Upper lobe of left lung (tissue), 4 donors: Measurements from ENCODE around the gene MGMT.

Experiments used
- POLR2A ChIP-seq, 4 donors: fragments of 450-650 bp; IDR thresholded peaks; one replicate each; pipeline ENCODE4 v1.5.1; 2016 to 2017; ENCODE audit warnings: antibody characterized with exemption in 4 of 4, mild to moderate bottlenecking in 2 of 4
- POLR2AphosphoS5 ChIP-seq, 2 donors: sonication (generic); formaldehyde crosslinking; IDR thresholded peaks; one replicate each; pipeline ENCODE4 v1.5.1; 2017; ENCODE audit warnings: antibody characterized with exemption in 2 of 2
- TF ChIP-seq, protein P1 (sequence below), 6 experiments: fragments of 450-650 bp in 4 of 6; fragments of 200-600 bp in 2 of 6; sonication (generic) in 2 of 6; IDR thresholded peaks; one replicate each; pipeline ENCODE4 v1.5.1; 2016 to 2019; ENCODE audit warnings: antibody characterized with exemption in 6 of 6

DNA sequence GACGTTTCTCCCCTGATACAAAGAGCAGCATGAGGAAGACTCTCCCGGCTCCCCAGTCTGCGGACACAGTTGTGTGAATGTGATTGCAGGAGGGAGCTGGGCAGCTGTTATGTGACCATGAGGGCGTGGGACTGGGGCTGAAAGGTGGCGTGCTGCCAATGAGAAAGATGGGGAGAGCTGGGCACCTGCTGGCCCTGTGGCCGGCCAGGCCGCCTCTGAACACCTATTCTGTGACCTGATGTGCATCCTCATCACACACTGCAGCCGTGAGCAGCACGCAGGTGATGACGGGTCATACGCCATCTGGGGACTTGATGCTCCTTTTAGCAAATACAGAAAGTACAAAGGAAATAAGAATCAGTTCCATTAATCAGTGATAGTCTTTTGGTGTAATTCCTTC is 86.9 kb downstream of the MGMT start:
- TF ChIP-seq POLR2A (IDR thresholded peaks at IDR 0.05) (no peak), POLR2AphosphoS5 (IDR thresholded peaks at IDR 0.05) (no peak)
- TF ChIP-seq, protein P1, sequence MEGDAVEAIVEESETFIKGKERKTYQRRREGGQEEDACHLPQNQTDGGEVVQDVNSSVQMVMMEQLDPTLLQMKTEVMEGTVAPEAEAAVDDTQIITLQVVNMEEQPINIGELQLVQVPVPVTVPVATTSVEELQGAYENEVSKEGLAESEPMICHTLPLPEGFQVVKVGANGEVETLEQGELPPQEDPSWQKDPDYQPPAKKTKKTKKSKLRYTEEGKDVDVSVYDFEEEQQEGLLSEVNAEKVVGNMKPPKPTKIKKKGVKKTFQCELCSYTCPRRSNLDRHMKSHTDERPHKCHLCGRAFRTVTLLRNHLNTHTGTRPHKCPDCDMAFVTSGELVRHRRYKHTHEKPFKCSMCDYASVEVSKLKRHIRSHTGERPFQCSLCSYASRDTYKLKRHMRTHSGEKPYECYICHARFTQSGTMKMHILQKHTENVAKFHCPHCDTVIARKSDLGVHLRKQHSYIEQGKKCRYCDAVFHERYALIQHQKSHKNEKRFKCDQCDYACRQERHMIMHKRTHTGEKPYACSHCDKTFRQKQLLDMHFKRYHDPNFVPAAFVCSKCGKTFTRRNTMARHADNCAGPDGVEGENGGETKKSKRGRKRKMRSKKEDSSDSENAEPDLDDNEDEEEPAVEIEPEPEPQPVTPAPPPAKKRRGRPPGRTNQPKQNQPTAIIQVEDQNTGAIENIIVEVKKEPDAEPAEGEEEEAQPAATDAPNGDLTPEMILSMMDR (IDR thresholded peaks at IDR 0.05), result no peak
